Subcutaneous adipose tissue (tissue), 4 donors: Measurements from ENCODE around the gene GLI2. TPM values are rescaled to one million over a fixed set of nuclear protein-coding genes. Genes with fewer than 3 reads are reported as not detected.

Experiments used
- CTCF ChIP-seq: fragments of 450-650 bp; IDR thresholded peaks from one replicate; pipeline ENCODE4 v1.5.1; 2016; ENCODE audit warnings: low read depth, mild to moderate bottlenecking, control low read depth, antibody characterized with exemption, moderate library complexity
- total RNA-seq, 4 donors: library from RNA; depleted of rRNA; stranded (reverse); fragments of >200 nt; gene quantifications; one replicate each; pipeline ENCODE4 v1.1.0, GENCODE V29; 2016

The GLI2 gene
- total RNA-seq, 4 donors from 2014 or later = 0.82 to 1.5 (median 1.0) TPM

GRCh38 chr2:120693121-120693520 is 42.5 kb upstream of the GLI2 start:
- no peak for TF ChIP-seq CTCF

- TF ChIP-seq CTCF = no peak
These were observed 41.6 kb upstream of the GLI2 start for GRCh38 chr2:120694034-120694433.

GRCh38 chr2:120697471-120697870 is 38.2 kb upstream of the GLI2 start:
- TF ChIP-seq CTCF = no peak

GRCh38 chr2:120699292-120699691 is 36.4 kb upstream of the GLI2 start:
- no peak for TF ChIP-seq CTCF

GRCh38 chr2:120700659-120701058 is 35.0 kb upstream of the GLI2 start:
- no peak for TF ChIP-seq CTCF

GRCh38 chr2:120701096-120701495 is 34.6 kb upstream of the GLI2 start:
- no peak for TF ChIP-seq CTCF

- TF ChIP-seq CTCF = no peak
These were observed 34.2 kb upstream of the GLI2 start for GRCh38 chr2:120701499-120701898.
